SK-N-SH (cell line): ENCODE data around the gene MALAT1. TPM values are rescaled to one million over a fixed set of nuclear protein-coding genes. Genes with fewer than 3 reads are reported as not detected.

ENCODE experiments used
- CTCF ChIA-PET: fragments of 300-600, 350-600 bp; formaldehyde crosslinking; extraction: SDS; loops from one replicate; lab custom pipeline; 2021; lab: Yijun Ruan, JAX
- POLR2A ChIA-PET: fragments of 350-600 bp; sonication (Branson Sonifier 250); formaldehyde crosslinking; extraction: SDS; loops from one replicate; lab custom pipeline; 2020; ENCODE audit warnings: antibody characterized with exemption, inconsistent platforms; lab: Yijun Ruan, JAX
- DNase-seq: peaks from one replicate; pipeline ENCODE4 v3.0.0; 2012
- H2AFZ ChIP-seq: fragments of 200-600 bp; sonication (generic); 2 replicates; pipeline ENCODE4 v1.8.1; 2016; ENCODE audit warnings: antibody characterized with exemption, mild to moderate bottlenecking, low read depth
- H3F3A ChIP-seq: fragments of 200-600 bp; sonication (generic); replicated peaks from 2 replicates; pipeline ENCODE3; 2016; ENCODE audit warnings: antibody characterized with exemption, mild to moderate bottlenecking; ENCODE audit not compliant: insufficient read depth
- H3K27ac ChIP-seq, 2 experiments: fragments of 200-500 bp in 1 of 2; fragments of 200-600 bp in 1 of 2; sonication (Bioruptor generic) in 1 of 2; sonication (generic), shearing (Covaris generic) in 1 of 2; 2 replicates each; pipeline versions ENCODE4 v1.5.1 to v1.6.1; 2014 to 2016; ENCODE audit warnings: low read depth in 2 of 2, inconsistent platforms in 1 of 2, low read length in 1 of 2, mild to moderate bottlenecking in 1 of 2, mixed read lengths in 1 of 2
- H3K27me3 ChIP-seq: fragments of 200-600 bp; sonication (generic), shearing (Covaris generic); 2 replicates; pipeline ENCODE4 v1.6.1; 2016; ENCODE audit warnings: mixed run types; ENCODE audit not compliant: insufficient read depth
- H3K36me3 ChIP-seq, 2 experiments: fragments of 200-500 bp in 1 of 2; fragments of 200-600 bp in 1 of 2; sonication (Bioruptor generic) in 1 of 2; sonication (generic) in 1 of 2; replicated peaks in 1 of 2; 2 replicates each; pipeline versions ENCODE3 to v1.5.1; 2014 to 2016; ENCODE audit warnings: low read length in 1 of 2, mild to moderate bottlenecking in 1 of 2; ENCODE audit not compliant: insufficient read depth in 2 of 2, control insufficient read depth in 1 of 2
- H3K4me1 ChIP-seq, 2 experiments: fragments of 200-500 bp in 1 of 2; fragments of 200-600 bp in 1 of 2; sonication (Bioruptor generic) in 1 of 2; sonication (generic), shearing (Covaris generic) in 1 of 2; 2 replicates each; pipeline versions ENCODE4 v1.5.1 to v1.6.1; 2014 to 2016; ENCODE audit warnings: low read depth in 1 of 2, low read length in 1 of 2, mixed run types in 1 of 2; ENCODE audit not compliant: insufficient read depth in 2 of 2, control insufficient read depth in 1 of 2
- H3K4me2 ChIP-seq: fragments of 200-600 bp; sonication (generic), shearing (Covaris generic); 2 replicates; pipeline ENCODE4 v1.6.1; 2017; ENCODE audit warnings: mixed run types
- H3K4me3 ChIP-seq, 2 experiments: fragments of 200-500 bp in 1 of 2; fragments of 200-600 bp in 1 of 2; sonication (Bioruptor generic) in 1 of 2; sonication (generic), shearing (Covaris generic) in 1 of 2; 2 replicates each; pipeline versions ENCODE4 v1.5.1 to v1.8.1; 2014 to 2016; ENCODE audit warnings: low read depth in 2 of 2, inconsistent platforms in 1 of 2, low read length in 1 of 2, mild to moderate bottlenecking in 1 of 2, mixed read lengths in 1 of 2, moderate library complexity in 1 of 2
- H3K79me2 ChIP-seq: fragments of 200-600 bp; sonication (generic); 2 replicates; pipeline ENCODE4 v1.8.1; 2017; ENCODE audit warnings: mild to moderate bottlenecking; ENCODE audit not compliant: insufficient read depth
- H3K9ac ChIP-seq: fragments of 200-600 bp; sonication (generic); 2 replicates; pipeline ENCODE4 v1.6.1; 2017; ENCODE audit warnings: mixed run types
- H3K9me2 ChIP-seq: fragments of 200-600 bp; sonication (generic); 2 replicates; pipeline ENCODE4 v1.6.1; 2017; ENCODE audit warnings: mixed run types
- H3K9me3 ChIP-seq: fragments of 200-600 bp; sonication (generic); 2 replicates; pipeline ENCODE4 v1.6.1; 2017; ENCODE audit warnings: mixed run types, mild to moderate bottlenecking, moderate library complexity
- H4K20me1 ChIP-seq: fragments of 200-600 bp; sonication (generic); 2 replicates; pipeline ENCODE4 v1.6.1; 2017; ENCODE audit warnings: mild to moderate bottlenecking, mixed run types; ENCODE audit not compliant: insufficient read depth
- CTCF ChIP-seq: fragments of 200-600 bp; sonication (generic); IDR thresholded peaks from 2 replicates; pipeline ENCODE4 v1.6.1; 2017; ENCODE audit warnings: antibody characterized with exemption, mild to moderate bottlenecking, moderate library complexity
- FOSL2 ChIP-seq: IDR thresholded peaks from 2 replicates; pipeline ENCODE4 v1.4.0; 2012; ENCODE audit warnings: low read depth, mild to moderate bottlenecking, moderate library complexity, borderline replicate concordance
- FOXM1 ChIP-seq: IDR thresholded peaks from 2 replicates; pipeline ENCODE4 v1.4.0; 2012; ENCODE audit warnings: low read depth, mild to moderate bottlenecking
- GABPA ChIP-seq: IDR thresholded peaks from 2 replicates; pipeline ENCODE4 v1.4.0; 2012; ENCODE audit warnings: low read depth, mild to moderate bottlenecking
- JUND ChIP-seq: IDR thresholded peaks from 2 replicates; pipeline ENCODE4 v1.4.0; 2012
- MAX ChIP-seq: IDR thresholded peaks from 2 replicates; pipeline ENCODE4 v1.4.0; 2012; ENCODE audit warnings: low read depth
- MXI1 ChIP-seq: IDR thresholded peaks from 2 replicates; pipeline ENCODE4 v1.6.1; 2012; ENCODE audit warnings: mild to moderate bottlenecking, low read depth, low read length, improper control_type of control experiment
- NFIC ChIP-seq: IDR thresholded peaks from 2 replicates; pipeline ENCODE4 v1.4.0; 2012; ENCODE audit warnings: borderline replicate concordance
- POLR2AphosphoS5 ChIP-seq: IDR thresholded peaks from 2 replicates; pipeline ENCODE4 v1.6.1; 2012; ENCODE audit warnings: low read depth, low read length
- RCOR1 ChIP-seq: fragments of 150-350 bp; IDR thresholded peaks from 2 replicates; pipeline ENCODE4 v1.6.1; 2017; ENCODE audit warnings: antibody characterized with exemption, low read length
- REST ChIP-seq: IDR thresholded peaks from 2 replicates; pipeline ENCODE4 v1.6.1; 2012; ENCODE audit warnings: mild to moderate bottlenecking, low read depth, low read length, moderate library complexity
- SIN3A ChIP-seq: IDR thresholded peaks from 2 replicates; pipeline ENCODE4 v1.6.1; 2012; ENCODE audit warnings: low read depth, mild to moderate bottlenecking, low read length, moderate library complexity, borderline replicate concordance
- SMC3 ChIP-seq: IDR thresholded peaks from 2 replicates; pipeline ENCODE4 v1.6.1; 2012; ENCODE audit warnings: low read depth, low read length, improper control_type of control experiment
- TAF1 ChIP-seq: IDR thresholded peaks from 2 replicates; pipeline ENCODE4 v1.6.1; 2012; ENCODE audit warnings: low read depth, mild to moderate bottlenecking, low read length, moderate library complexity, borderline replicate concordance
- TCF12 ChIP-seq: IDR thresholded peaks from 2 replicates; pipeline ENCODE4 v1.4.0; 2012
- YY1 ChIP-seq: IDR thresholded peaks from 2 replicates; pipeline ENCODE4 v1.4.0; 2012; ENCODE audit warnings: low read depth, mild to moderate bottlenecking
- ZBTB33 ChIP-seq: IDR thresholded peaks from 2 replicates; pipeline ENCODE4 v1.4.0; 2012; ENCODE audit warnings: low read depth, borderline replicate concordance
- WGBS: methylation state at CpG from one replicate; pipeline ENCODE4 v1.1.6; 2017; ENCODE audit warnings: low lambda C conversion rate; 5-methylcytosine and 5-hydroxymethylcytosine counted together
- polyA plus RNA-seq, 3 experiments: library from polyadenylated mRNA; depleted of rRNA; stranded (reverse); fragments of >200 nt; gene quantifications; 2 replicates each; pipeline ENCODE4 v1.2.3, GENCODE V29; 2012

Gene MALAT1
- polyA plus RNA-seq, 1 of the 3 experiments (the other 2 are of a cell fraction) = 285 TPM

GRCh38 chr11:65506290-65506771, 7.5 kb downstream of the MALAT1 start:
- H3F3A ChIP-seq = peaks cover 98% of the 10 kb centered on the region
- WGBS = 18% methylated on average over 4 of the region's 4 CpGs
- H3K4me2 ChIP-seq = peak overlapping the region; percentile 87
- no peaks in the 10 kb centered on the region for H3K9me2 ChIP-seq
- peaks cover 84% of the 10 kb centered on the region for H3K79me2 ChIP-seq
- H3K9ac ChIP-seq = peak overlapping the region; percentile 100
- no peaks in the 10 kb centered on the region for H3K9me3 ChIP-seq
- peaks cover 0 to 19% of the 10 kb centered on the region in 2 experiments; a peak in 2 of 4 replicates for H3K4me1 ChIP-seq
- peaks cover 53 to 55% of the 10 kb centered on the region in 2 experiments for H3K36me3 ChIP-seq
- H3K27me3 ChIP-seq = no peaks in the 10 kb centered on the region
- H3K4me3 ChIP-seq = peak overlapping the region; percentile 84 to 87
- ChIA-PET POLR2A (interaction anchor here (0.7 to 26.8 kb wide), 15 partner anchors 8 to 185 kb away, joined by 3 to 1027 read pairs (median 6); partner anchors contain the start of genes DPF2, MALAT1, NEAT1 and SCYL1), CTCF (interaction anchor here (0.6 to 8.8 kb wide), 10 partner anchors 8 to 976 kb away, joined by 3 to 223 read pairs (median 6); partner anchors contain the start of genes MALAT1 and NEAT1)
- H2AFZ ChIP-seq = no peak overlapping the region
- peaks cover 66% of the 10 kb centered on the region for H4K20me1 ChIP-seq
- H3K27ac ChIP-seq = peak overlapping the region; percentile 71 to 99; a peak in 3 of 4 replicates
- no peak for TF ChIP-seq GABPA
- TF ChIP-seq SIN3A = 0 out of 2 replicates have a peak, but pooled peaks have one; percentile 31
- TF ChIP-seq TCF12 = no peak
- no peak; the same call in 1 of the 2 replicates for TF ChIP-seq POLR2AphosphoS5
- no peak for DNase-seq

GRCh38 chr11:65506772-65507505, 8.1 kb downstream of the MALAT1 start:
- Histone ChIP-seq H3K79me2 (peaks cover 81% of the 10 kb centered on the region), H3K9ac (peak overlapping the region; percentile 100), H3K9me3 (no peaks in the 10 kb centered on the region), H3K9me2 (no peaks in the 10 kb centered on the region), H3K4me2 (peak overlapping the region; percentile 87), H3K27ac (peak overlapping the region; percentile 71 to 99), H3K36me3 (peaks cover 47 to 49% of the 10 kb centered on the region in 2 experiments), H3F3A (peaks cover 92% of the 10 kb centered on the region), H2AFZ (no peak overlapping the region), H3K27me3 (no peaks in the 10 kb centered on the region), H3K4me1 (peaks cover 0 to 19% of the 10 kb centered on the region in 2 experiments; a peak in 2 of 4 replicates), H3K4me3 (peak overlapping the region; percentile 84 to 87), H4K20me1 (peaks cover 60% of the 10 kb centered on the region)
- ChIA-PET POLR2A (interaction anchor here (0.6 to 26.8 kb wide), 14 partner anchors 9 to 483 kb away, joined by 3 to 1027 read pairs (median 6); partner anchors contain the start of genes MALAT1, NEAT1, SCYL1 and TIGD3), CTCF (interaction anchor here (1.0 to 8.8 kb wide), 10 partner anchors 8 to 192 kb away, joined by 3 to 223 read pairs (median 8); partner anchors contain the start of genes CDC42EP2, MALAT1 and NEAT1)
- 8% methylated on average over 7 of the region's 7 CpGs for WGBS
- no peak for TF ChIP-seq YY1
- TF ChIP-seq FOXM1 = peak; percentile 52; the same call in 1 of the 2 replicates
- TF ChIP-seq MXI1 = no peak
- no peak for TF ChIP-seq MAX
- TF ChIP-seq ZBTB33 = peak; percentile 25; the same call in 1 of the 2 replicates
- TF ChIP-seq REST = peak; percentile 46
- peak; percentile 80 for TF ChIP-seq SIN3A
- TF ChIP-seq JUND = peak; percentile 36
- peak; percentile 3 for TF ChIP-seq POLR2AphosphoS5
- TF ChIP-seq FOSL2 = 0 out of 2 replicates have a peak, but pooled peaks have one; percentile 12
- no peak for TF ChIP-seq SMC3
- no peak for TF ChIP-seq CTCF
- peak; percentile 3; the same call in 1 of the 2 replicates for TF ChIP-seq RCOR1
- TF ChIP-seq NFIC = no peak
- TF ChIP-seq TCF12 = peak; percentile 19; the same call in 1 of the 2 replicates
- no peak for TF ChIP-seq TAF1
- no peak for TF ChIP-seq GABPA
- no peak for DNase-seq
